Measurements from ENCODE around the gene SIL1.

DNA sequence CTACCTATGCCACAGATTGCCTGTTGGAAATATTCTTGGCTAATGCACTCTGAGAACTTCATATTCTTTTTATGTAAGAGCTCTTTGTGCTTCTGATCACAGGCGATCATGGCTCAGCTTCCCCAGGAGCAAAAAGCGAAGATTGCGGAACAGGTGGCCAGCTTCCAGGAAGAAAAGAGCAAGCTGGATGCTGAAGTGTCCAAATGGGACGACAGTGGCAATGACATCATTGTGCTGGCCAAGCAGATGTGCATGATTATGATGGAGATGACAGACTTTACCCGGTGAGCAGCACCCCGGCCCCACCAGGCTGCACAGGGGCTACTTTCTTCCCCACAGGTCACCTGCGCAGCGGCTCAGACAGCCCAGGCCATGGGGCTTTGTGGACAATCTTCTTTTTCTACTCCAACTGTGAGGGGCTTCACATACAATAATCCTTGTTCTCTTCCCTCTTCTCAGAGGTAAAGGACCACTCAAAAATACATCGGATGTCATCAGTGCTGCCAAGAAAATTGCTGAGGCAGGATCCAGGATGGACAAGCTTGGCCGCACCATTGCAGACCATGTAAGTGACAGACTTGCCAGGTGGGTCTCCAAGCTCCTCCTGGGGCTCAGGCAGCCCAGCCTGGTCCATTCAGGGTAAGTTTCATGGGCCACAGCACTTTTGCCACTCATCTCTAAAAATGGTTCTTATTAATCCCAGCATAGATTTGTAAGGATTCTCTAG is 267.6 kb downstream of the SIL1 start:
- TF ChIP-seq FIP1L1 (IDR thresholded peaks at IDR 0.05; ENCODE audit: borderline replicate concordance, insufficient read depth, low read depth, low read length) = no peak
- TF ChIP-seq ZBTB7A (CRISPR knock-in tag; IDR thresholded peaks at IDR 0.05) = no peak
- no peak for TF ChIP-seq ZNF777 (CRISPR knock-in tag; IDR thresholded peaks at IDR 0.05)
- TF ChIP-seq HNRNPH1 (optimal IDR thresholded peaks at IDR 0.05; ENCODE audit: low read depth, low read length) = no peak
- TF ChIP-seq, protein P1, sequence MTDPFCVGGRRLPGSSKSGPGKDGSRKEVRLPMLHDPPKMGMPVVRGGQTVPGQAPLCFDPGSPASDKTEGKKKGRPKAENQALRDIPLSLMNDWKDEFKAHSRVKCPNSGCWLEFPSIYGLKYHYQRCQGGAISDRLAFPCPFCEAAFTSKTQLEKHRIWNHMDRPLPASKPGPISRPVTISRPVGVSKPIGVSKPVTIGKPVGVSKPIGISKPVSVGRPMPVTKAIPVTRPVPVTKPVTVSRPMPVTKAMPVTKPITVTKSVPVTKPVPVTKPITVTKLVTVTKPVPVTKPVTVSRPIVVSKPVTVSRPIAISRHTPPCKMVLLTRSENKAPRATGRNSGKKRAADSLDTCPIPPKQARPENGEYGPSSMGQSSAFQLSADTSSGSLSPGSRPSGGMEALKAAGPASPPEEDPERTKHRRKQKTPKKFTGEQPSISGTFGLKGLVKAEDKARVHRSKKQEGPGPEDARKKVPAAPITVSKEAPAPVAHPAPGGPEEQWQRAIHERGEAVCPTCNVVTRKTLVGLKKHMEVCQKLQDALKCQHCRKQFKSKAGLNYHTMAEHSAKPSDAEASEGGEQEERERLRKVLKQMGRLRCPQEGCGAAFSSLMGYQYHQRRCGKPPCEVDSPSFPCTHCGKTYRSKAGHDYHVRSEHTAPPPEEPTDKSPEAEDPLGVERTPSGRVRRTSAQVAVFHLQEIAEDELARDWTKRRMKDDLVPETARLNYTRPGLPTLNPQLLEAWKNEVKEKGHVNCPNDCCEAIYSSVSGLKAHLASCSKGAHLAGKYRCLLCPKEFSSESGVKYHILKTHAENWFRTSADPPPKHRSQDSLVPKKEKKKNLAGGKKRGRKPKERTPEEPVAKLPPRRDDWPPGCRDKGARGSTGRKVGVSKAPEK (CRISPR knock-in tag; IDR thresholded peaks at IDR 0.05; ENCODE audit: borderline replicate concordance) = no peak
- no peak for TF ChIP-seq CHD4 (IDR thresholded peaks at IDR 0.05; ENCODE audit: borderline replicate concordance, low read length)
- TF ChIP-seq, protein P2, sequence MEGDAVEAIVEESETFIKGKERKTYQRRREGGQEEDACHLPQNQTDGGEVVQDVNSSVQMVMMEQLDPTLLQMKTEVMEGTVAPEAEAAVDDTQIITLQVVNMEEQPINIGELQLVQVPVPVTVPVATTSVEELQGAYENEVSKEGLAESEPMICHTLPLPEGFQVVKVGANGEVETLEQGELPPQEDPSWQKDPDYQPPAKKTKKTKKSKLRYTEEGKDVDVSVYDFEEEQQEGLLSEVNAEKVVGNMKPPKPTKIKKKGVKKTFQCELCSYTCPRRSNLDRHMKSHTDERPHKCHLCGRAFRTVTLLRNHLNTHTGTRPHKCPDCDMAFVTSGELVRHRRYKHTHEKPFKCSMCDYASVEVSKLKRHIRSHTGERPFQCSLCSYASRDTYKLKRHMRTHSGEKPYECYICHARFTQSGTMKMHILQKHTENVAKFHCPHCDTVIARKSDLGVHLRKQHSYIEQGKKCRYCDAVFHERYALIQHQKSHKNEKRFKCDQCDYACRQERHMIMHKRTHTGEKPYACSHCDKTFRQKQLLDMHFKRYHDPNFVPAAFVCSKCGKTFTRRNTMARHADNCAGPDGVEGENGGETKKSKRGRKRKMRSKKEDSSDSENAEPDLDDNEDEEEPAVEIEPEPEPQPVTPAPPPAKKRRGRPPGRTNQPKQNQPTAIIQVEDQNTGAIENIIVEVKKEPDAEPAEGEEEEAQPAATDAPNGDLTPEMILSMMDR (CRISPR knock-in tag; IDR thresholded peaks at IDR 0.05) = no peak
- TF ChIP-seq SMARCC2 (IDR thresholded peaks at IDR 0.05) = no peak
- no peak for TF ChIP-seq ZNF138 (CRISPR knock-in tag; IDR thresholded peaks at IDR 0.05; ENCODE audit: low read depth)
- no peak for TF ChIP-seq POLR2A (IDR thresholded peaks at IDR 0.05; ENCODE audit: insufficient read depth in 1 of 2, low read depth in 2 of 2, low read length in 2 of 2)
- TF ChIP-seq GABPA (IDR thresholded peaks at IDR 0.05; ENCODE audit: low read depth, low read length) = no peak
- no peak for TF ChIP-seq GABPA (CRISPR knock-in tag; IDR thresholded peaks at IDR 0.05; ENCODE audit: low read depth)
- TF ChIP-seq PRDM15 (CRISPR knock-in tag; IDR thresholded peaks at IDR 0.05) = no peak
- no peak for TF ChIP-seq E2F1 (CRISPR knock-in tag; IDR thresholded peaks at IDR 0.05)
